Fibroblast of peridontal ligament (primary cell): Measurements from ENCODE around the gene INO80C.
"Not testable (repeated sequence)": the region's sequence is repeated elsewhere in the genome, so short reads cannot be mapped to it uniquely, and the experiment has no call there.

Experiments used
- DNase-seq: peaks from one replicate; pipeline ENCODE4 v3.0.0-alpha.2; 2010; ENCODE audit errors: extremely low read depth

The INO80C gene

GRCh38 chr18:35489281-35489680 is 8.5 kb downstream of the INO80C start:
- not testable (repeated sequence) for DNase-seq

- DNase-seq = not testable (repeated sequence)
These were observed 9.4 kb downstream of the INO80C start for GRCh38 chr18:35488396-35488795.

GRCh38 chr18:35487525-35487924 is 10.2 kb downstream of the INO80C start:
- not testable (repeated sequence) for DNase-seq

- no peak for DNase-seq
These were observed 11.9 kb downstream of the INO80C start for GRCh38 chr18:35485852-35486251.

- no peak for DNase-seq
These were observed 13.7 kb downstream of the INO80C start for GRCh38 chr18:35484034-35484433.

GRCh38 chr18:35481960-35482366 is 15.8 kb downstream of the INO80C start:
- DNase-seq = no peak

GRCh38 chr18:35479911-35480586 is 17.7 kb downstream of the INO80C start:
- no peak for DNase-seq

GRCh38 chr18:35478520-35479435 is 19.0 kb downstream of the INO80C start:
- DNase-seq = peak; percentile 63

- DNase-seq = no peak
These were observed 19.8 kb downstream of the INO80C start for GRCh38 chr18:35477974-35478373.

GRCh38 chr18:35477497-35477896 is 20.3 kb downstream of the INO80C start:
- DNase-seq = no peak

- DNase-seq = peak; percentile 26
These were observed 22.9 kb downstream of the INO80C start for GRCh38 chr18:35474884-35475283.

- DNase-seq = no peak
These were observed 24.2 kb downstream of the INO80C start for GRCh38 chr18:35473562-35473961.

- DNase-seq = no peak
These were observed 27.3 kb downstream of the INO80C start for GRCh38 chr18:35470435-35470834.

- no peak for DNase-seq
These were observed 28.0 kb downstream of the INO80C start for GRCh38 chr18:35469725-35470124.

- no peak for DNase-seq
These were observed 29.0 kb downstream of the INO80C start for GRCh38 chr18:35468711-35469110.

GRCh38 chr18:35467624-35468016 is 30.1 kb downstream of the INO80C start:
- no peak for DNase-seq

GRCh38 chr18:35466815-35467623 is 30.7 kb downstream of the INO80C start:
- DNase-seq = no peak

- no peak for DNase-seq
These were observed 31.4 kb downstream of the INO80C start for GRCh38 chr18:35466334-35466733.

- DNase-seq = no peak
These were observed 32.4 kb downstream of the INO80C start for GRCh38 chr18:35465329-35465728.

- DNase-seq = no peak
These were observed 32.9 kb downstream of the INO80C start for GRCh38 chr18:35464831-35465279.

GRCh38 chr18:35463827-35464226 is 33.9 kb downstream of the INO80C start:
- DNase-seq = no peak

- no peak for DNase-seq
These were observed 34.7 kb downstream of the INO80C start for GRCh38 chr18:35463050-35463449.
